ENCODE measurements around the gene OLA1.

GRCh38 chr2:174046172-174046571 lies 202.2 kb downstream of the OLA1 start:
- no peak for TF ChIP-seq CTCF (IDR thresholded peaks at IDR 0.05)
- TF ChIP-seq POLR2A (IDR thresholded peaks at IDR 0.05) = no peak
- TF ChIP-seq POLR2AphosphoS5 (IDR thresholded peaks at IDR 0.05) = no peak

Measured in sigmoid colon (tissue), 4 donors.